Measurements from ENCODE around the gene KAZN. TPM values are rescaled to one million over a fixed set of nuclear protein-coding genes. Genes with fewer than 3 reads are reported as not detected.

KAZN gene
- total RNA-seq, 3 donors from 2014 or later = 12.2 to 16.4 (median 16.2) TPM

DNA sequence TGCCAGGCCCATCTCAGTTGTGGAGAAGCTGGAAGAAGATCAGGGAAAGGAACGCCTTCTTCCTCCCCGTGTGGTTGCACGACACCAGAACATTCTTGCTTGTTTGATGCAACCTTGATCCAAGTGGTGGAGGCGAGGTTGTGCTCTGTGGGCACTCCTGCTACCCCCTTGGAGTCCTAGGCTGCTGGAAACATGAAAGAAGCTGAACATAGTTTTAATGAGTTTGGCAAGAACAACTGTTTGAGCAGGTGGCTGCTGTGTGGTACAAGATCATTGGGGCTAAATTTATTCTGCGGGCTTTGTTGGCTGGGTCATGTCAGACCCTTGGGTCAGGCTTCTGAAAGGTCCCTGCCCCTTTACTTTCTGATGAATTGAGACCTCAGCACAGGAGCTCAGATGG is 5.9 kb downstream of the KAZN start:
- Histone ChIP-seq H3K9me3 (no peaks in the 10 kb centered on the region), H3K27ac (no peak overlapping the region), H3K4me3 (no peak overlapping the region), H3K27me3 (peaks cover 0 to 3% of the 10 kb centered on the region in 2 donors), H3K36me3 (no peaks in the 10 kb centered on the region), H3K4me1 (peaks cover 0 to 3% of the 10 kb centered on the region in 2 donors)
- no peak for TF ChIP-seq POLR2A (IDR thresholded peaks at IDR 0.05)
- TF ChIP-seq POLR2AphosphoS5 (IDR thresholded peaks at IDR 0.05) = no peak
- TF ChIP-seq, protein P1, sequence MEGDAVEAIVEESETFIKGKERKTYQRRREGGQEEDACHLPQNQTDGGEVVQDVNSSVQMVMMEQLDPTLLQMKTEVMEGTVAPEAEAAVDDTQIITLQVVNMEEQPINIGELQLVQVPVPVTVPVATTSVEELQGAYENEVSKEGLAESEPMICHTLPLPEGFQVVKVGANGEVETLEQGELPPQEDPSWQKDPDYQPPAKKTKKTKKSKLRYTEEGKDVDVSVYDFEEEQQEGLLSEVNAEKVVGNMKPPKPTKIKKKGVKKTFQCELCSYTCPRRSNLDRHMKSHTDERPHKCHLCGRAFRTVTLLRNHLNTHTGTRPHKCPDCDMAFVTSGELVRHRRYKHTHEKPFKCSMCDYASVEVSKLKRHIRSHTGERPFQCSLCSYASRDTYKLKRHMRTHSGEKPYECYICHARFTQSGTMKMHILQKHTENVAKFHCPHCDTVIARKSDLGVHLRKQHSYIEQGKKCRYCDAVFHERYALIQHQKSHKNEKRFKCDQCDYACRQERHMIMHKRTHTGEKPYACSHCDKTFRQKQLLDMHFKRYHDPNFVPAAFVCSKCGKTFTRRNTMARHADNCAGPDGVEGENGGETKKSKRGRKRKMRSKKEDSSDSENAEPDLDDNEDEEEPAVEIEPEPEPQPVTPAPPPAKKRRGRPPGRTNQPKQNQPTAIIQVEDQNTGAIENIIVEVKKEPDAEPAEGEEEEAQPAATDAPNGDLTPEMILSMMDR (IDR thresholded peaks at IDR 0.05) = no peak
- no peak for DNase-seq (ENCODE audit: low spot score in 2 of 2)
- intact Hi-C loops (cut with DNase I; ENCODE audit: low total_unique reads) = no loop called here

DNA sequence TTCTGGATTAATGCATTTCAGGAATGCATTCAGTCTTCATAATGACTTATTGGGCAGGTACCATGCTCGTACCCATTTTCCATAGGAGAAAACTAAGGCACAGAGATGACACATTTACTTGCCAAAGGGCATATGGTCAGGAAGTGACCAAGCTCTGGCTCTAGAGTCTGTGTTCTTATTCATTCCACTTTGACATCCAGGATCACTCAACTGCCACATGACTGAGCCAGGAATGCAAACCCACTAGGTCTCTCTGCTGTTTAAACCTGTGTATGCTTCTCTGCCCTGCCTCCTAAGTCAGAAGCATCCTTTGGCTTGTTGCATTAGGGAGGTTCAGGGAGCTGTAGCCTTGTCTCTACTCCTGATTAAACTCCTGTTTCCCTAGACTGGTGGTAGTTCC is 7.5 kb downstream of the KAZN start:
- H3K27me3 ChIP-seq = peaks cover 0 to 3% of the 10 kb centered on the region in 2 donors
- no peak overlapping the region for H3K27ac ChIP-seq

DNA sequence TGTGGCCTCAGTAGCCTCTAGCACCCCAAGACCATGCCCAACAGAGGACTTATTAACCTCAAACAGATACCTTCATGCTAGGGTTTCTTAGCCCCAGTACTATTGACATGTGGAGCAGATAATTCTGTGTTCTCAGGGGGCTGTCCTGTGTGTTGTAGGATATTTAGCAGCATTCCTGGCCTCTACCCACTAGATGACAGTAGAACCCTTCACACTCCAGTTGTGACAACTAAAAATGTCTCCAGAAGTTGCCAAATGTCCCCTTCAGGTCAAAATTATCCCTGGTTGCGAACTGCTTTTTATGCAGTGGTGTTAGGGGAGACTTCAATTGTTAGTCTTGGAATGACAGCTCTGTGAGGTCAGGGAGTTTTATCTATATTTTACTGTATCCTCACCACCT is 8.1 kb downstream of the KAZN start:
- Histone ChIP-seq H3K9me3 (no peaks in the 10 kb centered on the region), H3K36me3 (no peaks in the 10 kb centered on the region), H3K4me1 (no peaks in the 10 kb centered on the region), H3K4me3 (no peak overlapping the region), H3K27ac (no peak overlapping the region), H3K27me3 (peaks cover 0 to 3% of the 10 kb centered on the region in 2 donors)
- no peak for DNase-seq (ENCODE audit: low spot score in 2 of 2)
- TF ChIP-seq POLR2AphosphoS5 (IDR thresholded peaks at IDR 0.05) = no peak
- TF ChIP-seq, protein P1 (IDR thresholded peaks at IDR 0.05) = peak in 1 of 3 donors; percentile 12
- intact Hi-C loops (cut with DNase I; ENCODE audit: low total_unique reads) = no loop called here

More for the DNA sequence above, 7.5 kb downstream of the KAZN start:
- no peak overlapping the region for H3K4me3 ChIP-seq
- TF ChIP-seq POLR2AphosphoS5 (IDR thresholded peaks at IDR 0.05) (no peak), POLR2A (IDR thresholded peaks at IDR 0.05) (no peak)
- TF ChIP-seq, protein P1 (IDR thresholded peaks at IDR 0.05) = no peak
- H3K4me1 ChIP-seq = no peaks in the 10 kb centered on the region
- H3K9me3 ChIP-seq = no peaks in the 10 kb centered on the region
- no peaks in the 10 kb centered on the region for H3K36me3 ChIP-seq
- no peak for DNase-seq (ENCODE audit: low spot score in 2 of 2)
- intact Hi-C loops (cut with DNase I; ENCODE audit: low total_unique reads) = no loop called here

DNA sequence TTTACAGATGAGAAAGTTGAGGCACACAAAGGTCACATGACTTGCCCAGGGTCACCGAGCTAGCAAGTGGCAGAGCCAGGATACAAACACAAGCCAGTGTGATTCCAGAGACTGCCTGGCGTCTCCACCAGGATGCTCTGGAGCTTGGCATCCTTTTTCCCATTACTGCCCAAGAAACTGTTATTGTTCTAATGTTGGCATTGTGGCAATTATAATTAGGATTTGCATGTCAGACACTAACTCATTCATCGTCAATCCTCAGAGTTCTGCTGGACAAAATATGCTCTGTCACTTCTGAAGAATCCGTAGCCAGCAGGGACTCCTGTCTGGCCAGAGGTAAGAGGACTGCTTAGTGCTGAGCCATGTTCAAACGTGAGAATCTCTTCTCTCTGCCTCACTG is 8.8 kb downstream of the KAZN start:
- DNase-seq (ENCODE audit: low spot score in 2 of 2) = no peak
- Histone ChIP-seq H3K4me1 (no peaks in the 10 kb centered on the region), H3K4me3 (no peak overlapping the region), H3K27ac (no peak overlapping the region), H3K27me3 (peaks cover 0 to 3% of the 10 kb centered on the region in 2 donors), H3K9me3 (no peaks in the 10 kb centered on the region), H3K36me3 (no peaks in the 10 kb centered on the region)
- TF ChIP-seq POLR2A (IDR thresholded peaks at IDR 0.05) = no peak
- intact Hi-C loops (cut with DNase I; ENCODE audit: low total_unique reads) = no loop called here

DNA sequence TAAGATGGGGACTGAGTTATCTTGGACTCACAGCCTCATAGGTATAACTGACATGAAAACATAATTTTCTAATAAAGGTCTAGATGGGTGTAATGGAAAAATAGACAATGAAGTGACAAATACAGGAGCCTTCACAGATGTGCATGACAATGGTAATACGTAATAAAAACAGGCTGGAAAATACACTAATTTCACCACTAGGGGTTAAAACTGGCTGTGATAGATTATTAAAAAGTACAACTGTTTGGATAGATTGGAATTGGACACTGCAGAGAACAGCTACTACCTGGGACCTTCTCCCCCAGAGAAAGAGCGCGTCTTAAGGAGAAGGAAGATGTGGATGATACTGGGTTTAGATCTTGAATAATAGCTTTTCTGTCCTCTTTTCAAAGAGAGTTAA is 9.8 kb downstream of the KAZN start:
- no peaks in the 10 kb centered on the region for H3K36me3 ChIP-seq

More for the DNA sequence above, 9.8 kb downstream of the KAZN start:
- H3K4me3 ChIP-seq = no peak overlapping the region
- DNase-seq (ENCODE audit: low spot score in 2 of 2) = no peak
- H3K4me1 ChIP-seq = no peaks in the 10 kb centered on the region
- no peak overlapping the region for H3K27ac ChIP-seq
- no peaks in the 10 kb centered on the region for H3K9me3 ChIP-seq
- no peaks in the 10 kb centered on the region for H3K27me3 ChIP-seq
- TF ChIP-seq POLR2AphosphoS5 (IDR thresholded peaks at IDR 0.05) (no peak), POLR2A (IDR thresholded peaks at IDR 0.05) (no peak)
- TF ChIP-seq, protein P1 (IDR thresholded peaks at IDR 0.05) = no peak
- intact Hi-C loops (cut with DNase I; ENCODE audit: low total_unique reads) = no loop called here
